A673 (cell line): Measurements from ENCODE around the gene PCBD2. TPM values are rescaled to one million over a fixed set of nuclear protein-coding genes. Genes with fewer than 3 reads are reported as not detected.

ENCODE experiments used
- BruUV-seq: library from RNA; stranded (reverse); fragments of 400-500 nt; replicated peaks from 2 replicates; lab custom pipeline; 2021; lab: Mats Ljungman, UMichigan
- CTCF ChIA-PET: fragments of 300-600 bp; sonication (Branson Sonifier 250); formaldehyde crosslinking; loops from one replicate; lab custom pipeline; 2022; ENCODE audit warnings: antibody characterized with exemption; lab: Charles Lee
- POLR2A ChIA-PET: fragments of 300-600 bp; sonication (Branson Sonifier 250); formaldehyde crosslinking; loops from one replicate; lab custom pipeline; 2022; ENCODE audit warnings: antibody characterized with exemption; ENCODE audit not compliant: low non-redundant PET; lab: Charles Lee
- DNase-seq: peaks from one replicate; pipeline ENCODE4 v3.0.0-alpha.2; 2015; ENCODE audit warnings: low spot score
- H3K27ac ChIP-seq: fragments of 200-600 bp; sonication (generic); 2 replicates; pipeline ENCODE4 v1.5.1; 2016; ENCODE audit warnings: mixed run types, low read depth, mild to moderate bottlenecking, mixed read lengths, antibody characterized with exemption, low read length; ENCODE audit not compliant: poor library complexity, severe bottlenecking
- H3K27me3 ChIP-seq: fragments of 200-600 bp; sonication (generic); replicated peaks from 2 replicates; pipeline ENCODE4 v1.6.1; 2017; ENCODE audit warnings: mixed run types, low read depth, mild to moderate bottlenecking, mixed read lengths, antibody characterized with exemption, low read length; ENCODE audit not compliant: insufficient read depth, poor library complexity
- H3K36me3 ChIP-seq: fragments of 200-600 bp; sonication (generic); 2 replicates; pipeline ENCODE4 v1.6.1; 2016; ENCODE audit warnings: mixed run types, mild to moderate bottlenecking, mixed read lengths, antibody characterized with exemption, low read length; ENCODE audit not compliant: insufficient read depth, poor library complexity, severe bottlenecking
- H3K4me1 ChIP-seq: fragments of 200-600 bp; sonication (generic); 2 replicates; pipeline ENCODE4 v1.6.1; 2017; ENCODE audit warnings: mixed run types, mild to moderate bottlenecking, mixed read lengths, antibody characterized with exemption, low read length; ENCODE audit not compliant: insufficient read depth, poor library complexity, severe bottlenecking
- H3K4me3 ChIP-seq: fragments of 200-600 bp; sonication (generic); 2 replicates; pipeline ENCODE4 v1.5.1; 2016; ENCODE audit warnings: low read depth, mixed run types, mild to moderate bottlenecking, mixed read lengths, low read length; ENCODE audit not compliant: poor library complexity, severe bottlenecking
- H3K9me3 ChIP-seq: fragments of 200-600 bp; sonication (generic); 2 replicates; pipeline ENCODE4 v1.6.1; 2016; ENCODE audit warnings: mixed run types, low read depth, mild to moderate bottlenecking, mixed read lengths, antibody characterized with exemption, low read length; ENCODE audit not compliant: poor library complexity, severe bottlenecking
- EZH2 ChIP-seq: fragments of 200-600 bp; sonication (generic); IDR thresholded peaks from 2 replicates; pipeline ENCODE4 v1.6.1; 2017; ENCODE audit warnings: borderline replicate concordance, low read depth, mild to moderate bottlenecking, mixed read lengths, antibody characterized with exemption, low read length; ENCODE audit not compliant: poor library complexity, severe bottlenecking
- intact Hi-C: fragments of 100-400 bp; cut with micrococcal nuclease; formaldehyde crosslinking; loops from one replicate; pipeline ENCODE4 v1.10.0; 2022; ENCODE audit not compliant: unreplicated experiment
- total RNA-seq: library from RNA; stranded (reverse); gene quantifications from 2 replicates; pipeline ENCODE4 v1.2.3, GENCODE V29; 2021
- TF ChIP-seq, protein P1 (sequence below): fragments of 300-800, 200-600 bp; sonication (generic); conservative IDR thresholded peaks from 2 replicates; pipeline ENCODE4 v1.5.1; 2017; ENCODE audit warnings: low read depth, mild to moderate bottlenecking, antibody characterized with exemption, low read length, moderate library complexity, mixed read lengths

PCBD2 gene
- total RNA-seq, 1 experiment from 2014 or later, result 13.8 TPM

DNA sequence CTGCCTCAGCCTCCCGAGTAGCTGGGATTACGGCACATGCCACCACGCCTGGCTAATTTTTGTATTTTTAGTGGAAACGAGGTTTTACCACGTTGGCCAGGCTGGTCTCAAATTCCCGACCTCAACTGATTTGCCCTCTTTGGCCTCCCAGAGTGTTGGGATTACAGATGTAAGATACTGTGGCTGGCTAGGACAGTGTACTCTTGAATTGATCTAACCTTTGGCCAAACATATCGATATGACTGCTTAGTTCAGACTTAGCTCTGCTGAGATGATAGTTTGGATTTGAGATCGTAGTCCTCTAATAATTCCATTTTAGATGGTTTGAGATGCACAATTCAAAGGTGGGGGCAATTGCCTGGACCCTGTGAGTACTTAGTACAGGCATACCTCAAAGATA, 15.6 kb upstream of the PCBD2 start:
- Histone ChIP-seq H3K4me3 (no peak overlapping the region), H3K36me3 (peaks cover 3% of the 10 kb centered on the region), H3K9me3 (no peaks in the 10 kb centered on the region), H3K27ac (no peak overlapping the region), H3K27me3 (no peaks in the 10 kb centered on the region), H3K4me1 (no peaks in the 10 kb centered on the region)
- TF ChIP-seq, protein P1, sequence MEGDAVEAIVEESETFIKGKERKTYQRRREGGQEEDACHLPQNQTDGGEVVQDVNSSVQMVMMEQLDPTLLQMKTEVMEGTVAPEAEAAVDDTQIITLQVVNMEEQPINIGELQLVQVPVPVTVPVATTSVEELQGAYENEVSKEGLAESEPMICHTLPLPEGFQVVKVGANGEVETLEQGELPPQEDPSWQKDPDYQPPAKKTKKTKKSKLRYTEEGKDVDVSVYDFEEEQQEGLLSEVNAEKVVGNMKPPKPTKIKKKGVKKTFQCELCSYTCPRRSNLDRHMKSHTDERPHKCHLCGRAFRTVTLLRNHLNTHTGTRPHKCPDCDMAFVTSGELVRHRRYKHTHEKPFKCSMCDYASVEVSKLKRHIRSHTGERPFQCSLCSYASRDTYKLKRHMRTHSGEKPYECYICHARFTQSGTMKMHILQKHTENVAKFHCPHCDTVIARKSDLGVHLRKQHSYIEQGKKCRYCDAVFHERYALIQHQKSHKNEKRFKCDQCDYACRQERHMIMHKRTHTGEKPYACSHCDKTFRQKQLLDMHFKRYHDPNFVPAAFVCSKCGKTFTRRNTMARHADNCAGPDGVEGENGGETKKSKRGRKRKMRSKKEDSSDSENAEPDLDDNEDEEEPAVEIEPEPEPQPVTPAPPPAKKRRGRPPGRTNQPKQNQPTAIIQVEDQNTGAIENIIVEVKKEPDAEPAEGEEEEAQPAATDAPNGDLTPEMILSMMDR, result no peak
- no peak for TF ChIP-seq EZH2
- BruUV-seq, result no TSS peak
- ChIA-PET CTCF (no interaction called here), POLR2A (no interaction called here)
- no peak for DNase-seq
- intact Hi-C loops, result no loop called here

DNA sequence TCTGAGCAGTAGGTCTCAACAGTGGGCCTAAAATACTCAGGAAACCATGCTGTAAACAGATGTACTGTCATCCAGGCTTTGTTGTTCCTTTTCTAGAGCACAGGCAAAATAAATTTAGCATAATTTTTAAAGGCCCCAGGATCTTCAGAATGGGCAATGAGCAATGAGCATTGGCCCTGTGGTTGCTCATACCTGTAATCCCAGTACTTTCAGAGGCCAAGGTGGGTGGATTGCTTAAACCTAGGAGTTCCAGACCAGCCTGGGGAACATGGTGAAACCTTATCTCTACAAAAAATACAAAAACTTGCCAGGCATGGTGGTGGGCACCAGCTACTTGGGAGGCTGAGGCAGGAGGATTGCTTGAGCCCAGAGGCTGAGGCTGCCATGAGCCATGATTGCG, 13.5 kb upstream of the PCBD2 start:
- CTCF ChIA-PET, result no interaction called here
- intact Hi-C loops, result no loop called here

DNA sequence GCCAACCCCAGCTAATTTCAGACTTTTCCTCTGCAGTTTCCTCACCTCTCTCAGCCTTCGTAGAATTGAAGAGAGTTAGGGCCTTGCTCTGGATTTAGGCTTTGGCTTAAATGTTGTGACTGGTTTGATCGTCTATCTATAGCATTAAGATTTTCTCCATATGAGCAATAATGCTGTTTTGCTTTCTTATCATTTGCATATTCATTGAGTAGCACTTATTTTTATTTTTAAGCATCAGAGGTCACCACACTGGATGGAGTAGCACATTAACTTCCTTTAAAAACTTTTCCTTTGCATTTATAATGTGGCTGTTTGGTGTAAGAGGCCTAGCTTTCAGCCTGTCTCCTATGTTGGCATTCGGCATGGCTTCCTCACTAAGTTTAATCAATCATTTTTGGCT, 12.6 kb upstream of the PCBD2 start:
- BruUV-seq, result no TSS peak
- intact Hi-C loops, result no loop called here
- Histone ChIP-seq H3K9me3 (no peaks in the 10 kb centered on the region), H3K4me1 (no peaks in the 10 kb centered on the region), H3K27me3 (no peaks in the 10 kb centered on the region), H3K27ac (no peak overlapping the region), H3K36me3 (peaks cover 3% of the 10 kb centered on the region), H3K4me3 (no peak overlapping the region)
- DNase-seq, result no peak
- ChIA-PET POLR2A (no interaction called here), CTCF (no interaction called here)
- TF ChIP-seq EZH2, result no peak
- TF ChIP-seq, protein P1, result no peak

More for the DNA sequence above, 13.5 kb upstream of the PCBD2 start:
- H3K36me3 ChIP-seq, result peaks cover 3% of the 10 kb centered on the region
- H3K9me3 ChIP-seq, result no peaks in the 10 kb centered on the region
- DNase-seq, result no peak
- no TSS peak for BruUV-seq
- no peak for TF ChIP-seq EZH2
- TF ChIP-seq, protein P1, result no peak
- H3K4me1 ChIP-seq, result no peaks in the 10 kb centered on the region
- POLR2A ChIA-PET, result no interaction called here
- no peak overlapping the region for H3K4me3 ChIP-seq
- no peaks in the 10 kb centered on the region for H3K27me3 ChIP-seq
- H3K27ac ChIP-seq, result no peak overlapping the region
